Endometrial microvascular endothelial cells (primary cell): ENCODE results near the gene KCNV2. TPM values are rescaled to one million over a fixed set of nuclear protein-coding genes. Genes with fewer than 3 reads are reported as not detected.

Source experiments
- in situ Hi-C: cut with HindIII; loops from 2 replicates; pipeline ENCODE4 v1.10.0; 2017; ENCODE audit warnings: low sequenced_read_pairs, low pct_unique_long_range_greater_than_20kb; ENCODE audit errors: inconsistent ontology term
- total RNA-seq: library from RNA; depleted of rRNA; stranded (reverse); fragments of >200 nt; gene quantifications from one replicate; pipeline ENCODE4 v1.2.3, GENCODE V29; 2015; ENCODE audit errors: inconsistent ontology term

The KCNV2 gene
- total RNA-seq, 1 donor from 2014 or later, result not detected

DNA sequence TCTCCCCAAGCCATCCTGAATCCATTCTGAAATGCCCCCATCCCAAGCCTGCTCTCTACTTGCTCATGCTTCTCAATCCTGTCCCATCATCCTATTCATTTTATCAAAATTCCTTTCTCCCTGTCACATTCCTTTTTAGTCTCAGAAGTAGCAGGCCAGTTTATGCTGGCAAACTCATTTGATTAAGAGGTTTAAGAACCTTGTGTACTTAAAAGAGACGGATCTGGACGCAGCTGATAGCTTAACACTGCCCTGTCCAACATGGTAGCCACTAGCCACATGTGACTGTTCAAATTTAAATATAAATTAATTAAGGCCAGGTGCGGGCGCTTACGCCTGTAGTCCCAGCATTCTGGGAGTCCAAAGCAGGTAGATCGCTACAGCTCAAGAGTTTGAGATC is 5.6 kb upstream of the KCNV2 start:
- in situ Hi-C loops, result no loop called here

- in situ Hi-C loops, result no loop called here
Measured at GRCh38 chr9:2718001-2718697, 839 bp downstream of the KCNV2 start.

DNA sequence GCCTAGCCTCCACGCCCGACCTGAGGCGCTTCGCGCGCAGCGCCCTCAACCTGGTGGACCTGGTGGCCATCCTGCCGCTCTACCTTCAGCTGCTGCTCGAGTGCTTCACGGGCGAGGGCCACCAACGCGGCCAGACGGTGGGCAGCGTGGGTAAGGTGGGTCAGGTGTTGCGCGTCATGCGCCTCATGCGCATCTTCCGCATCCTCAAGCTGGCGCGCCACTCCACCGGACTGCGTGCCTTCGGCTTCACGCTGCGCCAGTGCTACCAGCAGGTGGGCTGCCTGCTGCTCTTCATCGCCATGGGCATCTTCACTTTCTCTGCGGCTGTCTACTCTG is 1.4 kb downstream of the KCNV2 start:
- in situ Hi-C loops, result no loop called here

DNA sequence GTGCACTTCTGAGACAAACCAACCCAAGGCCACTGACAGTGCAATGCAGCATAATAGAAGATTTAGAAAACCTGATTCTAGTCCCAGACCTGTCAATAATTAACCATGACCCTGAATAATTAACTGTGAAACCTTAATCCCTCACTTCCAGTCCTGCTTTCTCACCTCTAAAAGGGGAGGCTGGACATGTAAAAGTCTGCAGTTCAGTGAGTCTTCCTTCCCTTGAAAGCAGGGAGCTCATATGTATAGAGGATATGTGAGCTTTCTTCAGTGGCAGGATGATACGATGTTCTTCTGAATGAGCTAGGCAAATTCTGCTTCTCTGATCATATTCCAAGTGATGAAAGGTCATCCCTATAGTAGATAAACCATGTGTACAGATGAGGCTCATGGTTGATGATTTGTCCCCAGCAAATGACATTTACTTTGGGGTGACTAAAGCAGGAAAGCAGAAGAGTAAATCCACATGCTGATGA is 2.9 kb downstream of the KCNV2 start:
- in situ Hi-C loops, result no loop called here

- in situ Hi-C loops, result no loop called here
Measured at GRCh38 chr9:2722715-2723114, 5.4 kb downstream of the KCNV2 start.

- in situ Hi-C loops, result no loop called here
Measured at GRCh38 chr9:2723376-2724065, 6.2 kb downstream of the KCNV2 start.

- in situ Hi-C loops, result no loop called here
Measured at GRCh38 chr9:2725126-2725525, 7.8 kb downstream of the KCNV2 start.

- in situ Hi-C loops, result no loop called here
Measured at GRCh38 chr9:2725898-2726649, 8.8 kb downstream of the KCNV2 start.

GRCh38 chr9:2726650-2727340 is 9.5 kb downstream of the KCNV2 start:
- in situ Hi-C loops, result no loop called here

GRCh38 chr9:2727374-2727773 is 10.1 kb downstream of the KCNV2 start:
- in situ Hi-C loops, result no loop called here

DNA sequence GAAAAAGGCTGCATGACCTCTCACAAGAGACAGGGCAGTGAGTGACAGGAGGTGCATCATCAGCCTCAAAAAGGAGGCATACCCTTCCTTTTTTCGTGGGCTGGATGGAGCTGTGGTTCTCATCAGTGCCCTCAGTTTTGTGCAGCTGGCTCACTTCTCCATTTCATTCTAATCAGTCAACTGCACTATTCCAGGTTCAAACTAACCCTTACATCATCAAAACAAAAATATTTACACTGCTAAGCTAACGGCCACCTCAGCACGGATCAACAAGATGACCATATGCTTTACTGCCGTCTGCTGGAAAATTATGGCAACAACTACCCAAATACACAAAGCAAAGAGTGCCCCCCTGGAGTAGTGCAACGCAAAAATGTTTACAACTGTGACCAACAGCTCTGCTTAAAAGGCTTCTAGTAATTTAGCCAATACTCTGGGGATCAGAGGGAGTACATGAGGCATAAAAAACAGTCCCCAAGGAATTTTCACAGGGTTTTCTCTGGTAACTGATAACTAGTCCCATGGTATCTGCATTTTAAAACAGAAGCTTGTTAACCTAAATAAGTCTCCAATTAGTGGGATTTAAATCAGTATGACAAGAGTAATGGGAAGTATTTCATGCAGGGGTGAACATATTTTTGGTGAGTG is 10.8 kb downstream of the KCNV2 start:
- in situ Hi-C loops, result no loop called here

GRCh38 chr9:2729003-2729402 is 11.7 kb downstream of the KCNV2 start:
- in situ Hi-C loops, result no loop called here

- in situ Hi-C loops, result no loop called here
Measured at GRCh38 chr9:2729721-2730120, 12.4 kb downstream of the KCNV2 start.

DNA sequence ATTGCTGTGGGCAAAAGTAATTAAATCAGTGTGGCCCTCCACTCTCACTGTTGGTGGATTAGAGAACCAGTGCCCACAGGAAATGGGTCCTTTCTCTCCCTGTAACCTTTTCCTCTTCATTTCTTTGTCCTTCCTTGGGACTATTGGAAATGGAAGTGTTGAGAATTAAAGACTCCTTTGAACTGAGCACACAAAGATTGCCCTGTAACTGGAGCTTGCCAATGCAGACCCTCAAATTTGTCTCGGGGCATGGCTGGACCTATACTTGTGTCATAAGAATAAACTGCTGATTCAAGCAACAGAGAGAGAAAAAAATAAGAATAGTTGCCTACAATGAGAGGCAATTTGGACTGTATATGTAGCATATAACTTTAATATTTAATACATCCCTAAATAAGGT is 13.7 kb downstream of the KCNV2 start:
- in situ Hi-C loops, result no loop called here

DNA sequence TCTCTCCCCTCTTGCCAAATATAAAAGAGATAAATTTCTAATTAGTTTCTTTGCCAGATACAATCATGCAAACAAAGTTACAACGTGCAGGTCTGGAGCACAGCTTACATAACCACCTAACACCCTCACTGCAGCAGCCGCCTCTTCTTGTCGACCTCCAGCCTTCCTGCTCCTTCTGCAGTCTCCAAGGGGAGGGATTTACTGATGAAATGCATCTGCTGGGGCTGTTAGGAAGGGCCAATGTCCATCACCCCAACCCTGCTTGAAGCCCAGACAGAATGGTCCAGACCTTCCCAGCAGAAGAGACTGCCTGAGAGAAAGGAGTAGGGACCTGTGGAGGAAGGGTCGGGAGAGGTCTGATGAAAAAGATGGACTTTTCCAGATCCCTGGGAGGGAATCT is 15.2 kb downstream of the KCNV2 start:
- in situ Hi-C loops, result no loop called here

DNA sequence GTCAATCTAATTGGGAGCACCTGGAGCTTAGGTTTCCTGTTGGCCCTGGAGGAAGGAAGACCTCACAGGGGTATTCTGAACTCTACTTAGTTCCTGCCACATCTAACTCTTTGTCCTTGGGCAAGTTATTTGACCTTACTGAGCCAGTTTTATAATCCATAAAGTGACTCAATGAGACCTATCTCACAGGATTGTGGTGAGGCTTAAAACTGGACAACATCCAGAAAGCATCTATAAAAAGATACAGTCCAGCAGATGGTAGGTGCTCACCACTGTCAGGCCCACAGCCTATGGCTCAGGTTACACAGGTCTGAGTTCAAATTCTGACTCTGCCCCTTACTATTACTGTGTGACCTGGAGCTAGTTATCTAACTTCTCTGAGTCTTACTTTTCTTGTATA is 23.3 kb downstream of the KCNV2 start:
- in situ Hi-C loops, result no loop called here

DNA sequence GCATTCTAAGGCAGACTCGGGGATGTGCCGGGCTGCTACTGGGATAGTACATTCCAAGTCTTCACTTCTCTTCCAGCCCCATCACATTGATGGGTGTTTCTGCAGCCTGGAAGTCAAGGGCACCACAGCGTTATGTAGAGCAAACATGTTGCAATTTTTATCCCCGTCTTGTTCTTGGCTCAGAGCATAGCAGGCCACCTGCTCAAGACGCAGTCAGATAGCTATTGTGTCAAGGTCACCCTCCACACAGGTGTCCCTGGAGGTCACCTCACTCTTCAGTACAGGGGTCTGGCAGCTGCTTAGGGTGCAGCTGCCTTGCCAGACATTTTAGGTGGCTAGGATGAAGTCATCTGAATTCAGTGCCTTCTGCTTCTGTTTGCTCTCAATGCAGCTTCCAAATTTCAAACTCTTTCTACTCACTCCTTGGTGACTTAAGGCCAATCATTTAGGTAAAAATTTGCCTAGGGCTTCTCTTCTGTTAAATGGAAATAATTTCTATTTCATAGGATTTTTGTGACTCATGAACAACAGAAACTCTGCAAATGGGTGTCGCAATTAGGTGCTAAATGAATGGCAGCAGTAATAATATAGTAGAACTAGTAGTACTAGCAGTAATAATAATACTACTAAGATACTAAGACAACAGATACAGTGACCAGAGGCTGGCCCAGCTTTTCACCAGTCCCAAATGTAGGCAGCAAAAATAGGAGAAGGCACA is 24.3 kb downstream of the KCNV2 start:
- in situ Hi-C loops, result no loop called here

- in situ Hi-C loops, result no loop called here
Measured at GRCh38 chr9:2742214-2742613, 24.9 kb downstream of the KCNV2 start.
